Activated naive CD4-positive, alpha-beta T cell treated with anti-CD3 and anti-CD28 coated beads, Interleukin-2, amount 50 U/mL, for 16 hours (primary cell): ENCODE results near the gene GABARAP.
A peak's percentile ranks its signal among the peaks of the same experiment; 100 is the strongest.

ENCODE experiments used
- DNase-seq: peaks from one replicate; pipeline ENCODE4 v3.0.0-alpha.2; 2020

GABARAP gene

GRCh38 chr17:7221278-7222092, 20.8 kb downstream of the GABARAP start:
- no peak for DNase-seq

GRCh38 chr17:7220593-7221277, 21.5 kb downstream of the GABARAP start:
- DNase-seq = peak; percentile 67

- peak; percentile 76 for DNase-seq
Measured at GRCh38 chr17:7219812-7220592, 22.2 kb downstream of the GABARAP start, which contains the start of the genes ACADVL and DLG4. Gene ACADVL (plus strand): TSS chr17:7219938. CDS start chr17:7219985, 47 bp downstream. Gene DLG4 (minus strand): TSS chr17:7219836.

GRCh38 chr17:7219229-7219811, 22.9 kb downstream of the GABARAP start:
- no peak for DNase-seq

GRCh38 chr17:7218758-7219157, 23.5 kb downstream of the GABARAP start:
- DNase-seq = no peak

- no peak for DNase-seq
Measured at GRCh38 chr17:7218166-7218565, 24.1 kb downstream of the GABARAP start.

GRCh38 chr17:7217113-7217987, 24.9 kb downstream of the GABARAP start:
- DNase-seq = peak; percentile 40

GRCh38 chr17:7216242-7217112, 25.8 kb downstream of the GABARAP start:
- DNase-seq = no peak

- no peak for DNase-seq
Measured at GRCh38 chr17:7215652-7216180, 26.5 kb downstream of the GABARAP start.

- no peak for DNase-seq
Measured at GRCh38 chr17:7215136-7215638, 27.1 kb downstream of the GABARAP start.

- peak; percentile 100 for DNase-seq
Measured at GRCh38 chr17:7214300-7215135, 27.7 kb downstream of the GABARAP start.

- no peak for DNase-seq
Measured at GRCh38 chr17:7213895-7214299, 28.4 kb downstream of the GABARAP start.

- DNase-seq = no peak
Measured at GRCh38 chr17:7211491-7212273, 30.6 kb downstream of the GABARAP start.

- no peak for DNase-seq
Measured at GRCh38 chr17:7208754-7209460, 33.3 kb downstream of the GABARAP start.

- DNase-seq = no peak
Measured at GRCh38 chr17:7208027-7208571, 34.1 kb downstream of the GABARAP start.

GRCh38 chr17:7207120-7208001, 34.9 kb downstream of the GABARAP start:
- DNase-seq = no peak
